Measurements from ENCODE around the gene NR5A2.

Gene NR5A2

GRCh38 chr1:200027264-200027823, at the start of gene NR5A2:
Gene NR5A2, plus strand, starts transcription at chr1:200027710. Its CDS starts 138 bp downstream, at chr1:200027848.
- DNase-seq: no peak

- DNase-seq: no peak
These were observed 49.0 kb upstream of the NR5A2 start for GRCh38 chr1:199978408-199978940.

GRCh38 chr1:199979071-199979470, 48.4 kb upstream of the NR5A2 start:
- DNase-seq: no peak

- DNase-seq: no peak
These were observed 45.9 kb upstream of the NR5A2 start for GRCh38 chr1:199981584-199981983.

- no peak for DNase-seq
These were observed 44.9 kb upstream of the NR5A2 start for GRCh38 chr1:199982606-199983005.

GRCh38 chr1:199983531-199983930, 44.0 kb upstream of the NR5A2 start:
- no peak for DNase-seq

- DNase-seq: no peak
These were observed 32.3 kb upstream of the NR5A2 start for GRCh38 chr1:199995096-199995685.

GRCh38 chr1:200005165-200005564, 22.3 kb upstream of the NR5A2 start:
- no peak for DNase-seq

- no peak for DNase-seq
These were observed 20.8 kb upstream of the NR5A2 start for GRCh38 chr1:200006711-200007110.

- no peak for DNase-seq
These were observed 11.7 kb upstream of the NR5A2 start for GRCh38 chr1:200015811-200016210.

- no peak for DNase-seq
These were observed 5.8 kb upstream of the NR5A2 start for GRCh38 chr1:200021577-200022238.

GRCh38 chr1:200022239-200022804, 5.2 kb upstream of the NR5A2 start:
- no peak for DNase-seq

GRCh38 chr1:200028586-200029034, 1.1 kb downstream of the NR5A2 start:
- DNase-seq: no peak

- no peak for DNase-seq
These were observed 1.7 kb downstream of the NR5A2 start for GRCh38 chr1:200029035-200029821.

- no peak for DNase-seq
These were observed 2.3 kb downstream of the NR5A2 start for GRCh38 chr1:200029822-200030152.

- DNase-seq: no peak
These were observed 3.3 kb downstream of the NR5A2 start for GRCh38 chr1:200030791-200031190.

- no peak for DNase-seq
These were observed 6.2 kb downstream of the NR5A2 start for GRCh38 chr1:200033511-200034261.

- DNase-seq: no peak
These were observed 6.7 kb downstream of the NR5A2 start for GRCh38 chr1:200034262-200034557.

GRCh38 chr1:200034761-200035396, 7.4 kb downstream of the NR5A2 start:
- no peak for DNase-seq

GRCh38 chr1:200035397-200035955, 8.0 kb downstream of the NR5A2 start:
- no peak for DNase-seq

- DNase-seq: no peak
These were observed 8.6 kb downstream of the NR5A2 start for GRCh38 chr1:200035956-200036618.

Measured in activated CD4-positive, alpha-beta T cell treated with anti-CD3 and anti-CD28 coated beads, Interleukin-2, amount 50 U/mL, for 16 hours (primary cell).